Nephron progenitor cell (in vitro differentiated cells): ENCODE measurements around the gene ATP13A1.

ENCODE experiments used
- DNase-seq: peaks from one replicate; pipeline ENCODE4 v3.0.0; 2021
- H3K27ac Mint-ChIP-seq: 2 replicates; pipeline ENCODE4 v1.8.0; 2021; ENCODE audit warnings: mild to moderate bottlenecking, moderate library complexity, mixed read lengths
- H3K27me3 Mint-ChIP-seq: 2 replicates; pipeline ENCODE4 v1.8.0; 2021; ENCODE audit warnings: mild to moderate bottlenecking, low read depth, mixed read lengths; ENCODE audit not compliant: poor library complexity
- H3K36me3 Mint-ChIP-seq: 2 replicates; pipeline ENCODE4 v1.8.0; 2021; ENCODE audit warnings: low read depth, mixed read lengths
- H3K4me1 Mint-ChIP-seq: 2 replicates; pipeline ENCODE4 v1.8.0; 2021; ENCODE audit warnings: mixed read lengths
- H3K4me3 Mint-ChIP-seq: 2 replicates; pipeline ENCODE4 v1.8.0; 2021; ENCODE audit warnings: mild to moderate bottlenecking, moderate library complexity, mixed read lengths
- H3K9me3 Mint-ChIP-seq: 2 replicates; pipeline ENCODE4 v1.8.0; 2021; ENCODE audit warnings: mild to moderate bottlenecking, moderate library complexity, mixed read lengths
- TF ChIP-seq, protein P1 (sequence below): fragments of 200-600 bp; sonication (generic); IDR thresholded peaks from 2 replicates; pipeline ENCODE4 v1.5.0; 2021; ENCODE audit warnings: antibody characterized with exemption

Gene ATP13A1

GRCh38 chr19:19634516-19635312 is 28.8 kb downstream of the ATP13A1 start:
- Mint-ChIP-seq H3K27ac (no peak overlapping the region), H3K4me3 (no peak overlapping the region), H3K4me1 (peaks cover 6% of the 10 kb centered on the region), H3K9me3 (no peaks in the 10 kb centered on the region), H3K27me3 (peaks cover 3% of the 10 kb centered on the region), H3K36me3 (peaks cover 36% of the 10 kb centered on the region)
- DNase-seq: no peak
- TF ChIP-seq, protein P1, sequence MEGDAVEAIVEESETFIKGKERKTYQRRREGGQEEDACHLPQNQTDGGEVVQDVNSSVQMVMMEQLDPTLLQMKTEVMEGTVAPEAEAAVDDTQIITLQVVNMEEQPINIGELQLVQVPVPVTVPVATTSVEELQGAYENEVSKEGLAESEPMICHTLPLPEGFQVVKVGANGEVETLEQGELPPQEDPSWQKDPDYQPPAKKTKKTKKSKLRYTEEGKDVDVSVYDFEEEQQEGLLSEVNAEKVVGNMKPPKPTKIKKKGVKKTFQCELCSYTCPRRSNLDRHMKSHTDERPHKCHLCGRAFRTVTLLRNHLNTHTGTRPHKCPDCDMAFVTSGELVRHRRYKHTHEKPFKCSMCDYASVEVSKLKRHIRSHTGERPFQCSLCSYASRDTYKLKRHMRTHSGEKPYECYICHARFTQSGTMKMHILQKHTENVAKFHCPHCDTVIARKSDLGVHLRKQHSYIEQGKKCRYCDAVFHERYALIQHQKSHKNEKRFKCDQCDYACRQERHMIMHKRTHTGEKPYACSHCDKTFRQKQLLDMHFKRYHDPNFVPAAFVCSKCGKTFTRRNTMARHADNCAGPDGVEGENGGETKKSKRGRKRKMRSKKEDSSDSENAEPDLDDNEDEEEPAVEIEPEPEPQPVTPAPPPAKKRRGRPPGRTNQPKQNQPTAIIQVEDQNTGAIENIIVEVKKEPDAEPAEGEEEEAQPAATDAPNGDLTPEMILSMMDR: no peak

- Mint-ChIP-seq H3K27me3 (peaks cover 5% of the 10 kb centered on the region), H3K4me3 (no peak overlapping the region), H3K9me3 (no peaks in the 10 kb centered on the region), H3K4me1 (peaks cover 6% of the 10 kb centered on the region), H3K36me3 (peaks cover 36% of the 10 kb centered on the region), H3K27ac (peak overlapping the region; percentile 64)
- DNase-seq: no peak
- TF ChIP-seq, protein P1: no peak
Observed at GRCh38 chr19:19633711-19634515, 29.6 kb downstream of the ATP13A1 start.

GRCh38 chr19:19632661-19633060 is 30.8 kb downstream of the ATP13A1 start:
- H3K4me3 Mint-ChIP-seq: no peak overlapping the region
- no peak for DNase-seq
- H3K4me1 Mint-ChIP-seq: peaks cover 7% of the 10 kb centered on the region
- H3K27me3 Mint-ChIP-seq: peaks cover 7% of the 10 kb centered on the region
- no peak overlapping the region for H3K27ac Mint-ChIP-seq
- H3K36me3 Mint-ChIP-seq: peaks cover 32% of the 10 kb centered on the region
- no peaks in the 10 kb centered on the region for H3K9me3 Mint-ChIP-seq
- TF ChIP-seq, protein P1: no peak

DNA sequence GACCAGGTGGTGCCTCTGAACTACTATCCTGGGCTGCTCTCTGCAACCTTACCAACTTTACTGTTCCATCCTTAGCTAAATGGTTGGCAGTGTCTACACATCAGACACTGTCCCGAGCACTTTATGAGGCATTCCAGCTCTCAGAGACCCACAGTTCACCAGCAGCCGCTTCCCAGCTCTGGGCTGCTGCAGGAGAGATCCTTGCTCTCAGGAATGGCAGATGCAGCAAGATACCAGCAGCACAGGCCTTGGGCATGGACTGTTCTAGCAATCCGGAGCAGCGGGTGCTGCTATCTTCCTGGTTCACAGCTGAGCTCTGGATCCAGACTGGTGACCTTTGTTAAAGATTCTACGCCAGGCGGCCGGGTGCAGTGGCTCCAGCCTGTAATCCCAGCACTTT is 32.1 kb downstream of the ATP13A1 start:
- no peak overlapping the region for H3K27ac Mint-ChIP-seq
- peaks cover 33% of the 10 kb centered on the region for H3K36me3 Mint-ChIP-seq
- no peak overlapping the region for H3K4me3 Mint-ChIP-seq
- H3K9me3 Mint-ChIP-seq: no peaks in the 10 kb centered on the region
- DNase-seq: no peak
- TF ChIP-seq, protein P1: no peak
- peaks cover 9% of the 10 kb centered on the region for H3K27me3 Mint-ChIP-seq
- H3K4me1 Mint-ChIP-seq: peaks cover 20% of the 10 kb centered on the region

DNA sequence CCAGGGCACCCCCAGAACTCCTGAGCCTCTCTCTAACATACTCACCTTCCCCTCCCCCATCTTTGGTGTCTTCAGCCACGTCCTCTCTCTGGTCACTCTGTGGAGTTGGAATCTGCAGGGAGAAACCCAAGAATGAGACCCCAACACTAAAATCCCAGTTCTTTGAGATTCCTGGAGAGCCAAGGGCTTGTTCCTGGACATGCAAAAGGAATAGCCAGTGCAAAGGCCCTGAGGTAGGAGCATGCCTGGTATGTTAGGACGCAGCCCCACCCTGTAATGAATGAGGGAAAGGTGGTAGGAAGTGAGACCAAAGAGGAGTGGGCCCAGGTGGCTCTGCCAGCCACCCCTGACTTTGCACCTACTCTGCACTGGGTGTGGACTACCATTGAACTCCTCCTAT is 33.0 kb downstream of the ATP13A1 start:
- TF ChIP-seq, protein P1: no peak
- peaks cover 10% of the 10 kb centered on the region for H3K27me3 Mint-ChIP-seq
- no peak for DNase-seq
- H3K36me3 Mint-ChIP-seq: peaks cover 33% of the 10 kb centered on the region
- H3K4me3 Mint-ChIP-seq: peak overlapping the region; percentile 49
- H3K9me3 Mint-ChIP-seq: no peaks in the 10 kb centered on the region
- no peak overlapping the region for H3K27ac Mint-ChIP-seq
- peaks cover 25% of the 10 kb centered on the region for H3K4me1 Mint-ChIP-seq
